GM12873 (cell line): ENCODE results near the gene PDXDC1.

Source experiments
- TF ChIP-seq, protein P1 (sequence below): IDR thresholded peaks from 2 replicates; pipeline ENCODE4 v1.5.1; 2012; ENCODE audit warnings: low read depth, mild to moderate bottlenecking, moderate library complexity, low read length, control low read depth; ENCODE audit not compliant: insufficient read depth; ENCODE audit errors: missing control alignments

The PDXDC1 gene

DNA sequence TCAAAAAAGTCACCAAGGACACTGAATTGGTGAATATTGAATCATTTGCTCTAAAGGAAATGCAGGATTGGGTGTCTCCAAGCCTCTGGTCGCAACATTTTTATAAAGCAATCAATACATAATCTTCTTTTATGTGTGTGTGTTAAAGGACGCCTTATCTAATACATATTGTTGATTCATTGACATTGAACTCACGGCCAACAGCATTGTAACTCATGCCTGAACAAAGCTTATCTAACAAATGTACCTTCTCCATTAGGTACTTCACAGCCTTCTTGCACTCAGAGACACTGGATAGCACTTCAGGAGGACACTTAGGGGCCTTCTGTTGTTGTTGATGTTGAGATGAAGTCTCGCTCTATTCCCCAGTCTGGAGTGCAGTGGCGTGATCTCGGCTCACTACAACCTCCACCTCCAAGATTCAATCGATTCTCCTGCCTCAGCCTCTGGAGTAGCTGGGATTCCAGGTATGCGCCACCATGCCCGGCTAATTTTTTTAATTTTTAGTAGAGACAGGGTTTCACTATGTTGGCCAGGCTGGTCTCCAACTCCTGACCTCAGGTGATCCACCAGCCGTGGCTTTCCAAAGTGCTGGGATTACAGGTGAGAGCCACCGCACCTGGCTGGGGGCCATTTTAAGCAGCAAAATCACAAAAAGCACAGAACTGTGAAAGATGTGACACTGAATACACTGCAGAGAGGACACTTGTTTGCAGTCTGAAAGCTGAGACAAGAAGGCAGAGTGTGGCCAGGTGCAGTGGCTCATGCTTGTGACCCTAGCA, 13.2 kb upstream of the PDXDC1 start:
- TF ChIP-seq, protein P1, sequence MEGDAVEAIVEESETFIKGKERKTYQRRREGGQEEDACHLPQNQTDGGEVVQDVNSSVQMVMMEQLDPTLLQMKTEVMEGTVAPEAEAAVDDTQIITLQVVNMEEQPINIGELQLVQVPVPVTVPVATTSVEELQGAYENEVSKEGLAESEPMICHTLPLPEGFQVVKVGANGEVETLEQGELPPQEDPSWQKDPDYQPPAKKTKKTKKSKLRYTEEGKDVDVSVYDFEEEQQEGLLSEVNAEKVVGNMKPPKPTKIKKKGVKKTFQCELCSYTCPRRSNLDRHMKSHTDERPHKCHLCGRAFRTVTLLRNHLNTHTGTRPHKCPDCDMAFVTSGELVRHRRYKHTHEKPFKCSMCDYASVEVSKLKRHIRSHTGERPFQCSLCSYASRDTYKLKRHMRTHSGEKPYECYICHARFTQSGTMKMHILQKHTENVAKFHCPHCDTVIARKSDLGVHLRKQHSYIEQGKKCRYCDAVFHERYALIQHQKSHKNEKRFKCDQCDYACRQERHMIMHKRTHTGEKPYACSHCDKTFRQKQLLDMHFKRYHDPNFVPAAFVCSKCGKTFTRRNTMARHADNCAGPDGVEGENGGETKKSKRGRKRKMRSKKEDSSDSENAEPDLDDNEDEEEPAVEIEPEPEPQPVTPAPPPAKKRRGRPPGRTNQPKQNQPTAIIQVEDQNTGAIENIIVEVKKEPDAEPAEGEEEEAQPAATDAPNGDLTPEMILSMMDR = no peak

DNA sequence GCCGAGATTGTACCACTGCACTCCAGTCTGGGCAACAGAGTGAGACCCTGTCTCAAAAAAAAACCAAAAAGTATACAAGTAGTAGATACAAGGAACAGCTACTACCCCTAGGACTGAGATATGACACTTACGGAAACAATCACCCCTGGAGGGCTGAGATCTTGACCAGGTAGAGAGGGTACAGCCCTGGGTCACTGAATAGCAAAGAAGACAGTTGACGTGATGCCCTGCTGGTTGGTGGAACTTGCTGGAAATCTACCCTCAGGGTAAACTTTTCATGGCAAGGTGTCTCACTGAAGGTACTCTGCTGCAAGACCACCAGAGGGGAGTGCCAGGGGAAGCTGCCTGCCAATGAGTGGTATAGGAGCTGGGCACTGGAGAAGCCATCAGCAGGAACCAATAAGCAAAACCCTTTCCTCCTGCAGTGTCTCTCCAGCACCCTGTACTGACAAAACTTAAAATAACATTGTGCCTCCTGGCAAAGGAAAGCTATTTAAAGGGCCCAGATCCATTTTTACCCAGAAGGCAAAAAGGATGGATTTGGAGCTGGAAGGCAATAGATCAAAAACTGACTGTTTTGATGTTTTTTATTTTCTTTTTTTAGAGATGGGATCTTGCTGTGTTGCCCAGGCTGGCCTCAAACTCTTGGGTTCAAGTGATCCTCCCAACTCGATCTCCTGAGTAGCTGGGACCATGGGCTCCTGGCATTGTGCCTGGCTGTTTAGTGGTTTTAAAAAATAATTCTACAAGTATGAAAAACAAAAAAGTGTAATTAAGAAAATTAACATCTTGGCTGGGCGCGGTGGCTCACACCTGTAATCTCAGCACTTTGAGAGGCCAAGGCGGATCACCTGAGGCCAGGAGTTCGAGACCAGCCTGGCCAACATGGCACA, 11.3 kb upstream of the PDXDC1 start:
- TF ChIP-seq, protein P1 = no peak

DNA sequence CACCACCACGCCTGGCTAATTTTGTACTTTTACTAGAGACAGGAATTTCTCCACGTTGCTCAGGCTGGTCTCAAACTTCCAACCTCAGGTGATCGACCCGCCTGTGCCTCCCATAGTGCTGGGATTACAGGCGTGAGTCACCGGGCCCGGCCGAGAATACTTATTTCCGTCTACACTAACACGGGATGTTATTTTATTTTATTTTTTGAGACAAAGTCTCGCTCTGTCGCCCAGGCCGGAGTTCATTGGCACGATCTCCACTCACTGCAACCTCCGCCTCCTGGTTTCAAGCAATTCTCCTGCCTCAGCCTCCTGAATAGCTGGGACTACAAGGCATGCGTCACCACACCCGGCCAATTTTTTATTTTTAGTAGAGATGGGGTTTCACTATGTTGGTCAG, 9.5 kb upstream of the PDXDC1 start:
- TF ChIP-seq, protein P1 = no peak

DNA sequence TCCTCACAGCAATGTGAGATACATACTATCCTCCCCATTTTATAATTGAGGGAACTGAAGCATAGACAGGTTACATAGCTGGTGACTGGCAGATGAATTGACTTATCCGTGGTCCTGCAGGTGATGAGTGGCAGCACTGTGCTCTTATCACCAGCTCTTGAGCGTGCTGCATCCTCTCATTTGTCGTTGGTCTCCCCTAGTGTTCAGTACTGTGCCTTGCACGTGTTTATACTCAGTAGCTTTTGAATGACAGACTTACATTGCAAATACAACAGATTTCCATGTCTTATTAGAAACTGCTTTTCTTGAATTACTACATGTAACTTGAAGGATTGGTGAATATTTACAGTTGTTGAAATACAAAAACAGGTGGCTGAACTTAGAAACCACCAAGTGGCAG, 47.4 kb downstream of the PDXDC1 start:
- TF ChIP-seq, protein P1 = peak; percentile 61

DNA sequence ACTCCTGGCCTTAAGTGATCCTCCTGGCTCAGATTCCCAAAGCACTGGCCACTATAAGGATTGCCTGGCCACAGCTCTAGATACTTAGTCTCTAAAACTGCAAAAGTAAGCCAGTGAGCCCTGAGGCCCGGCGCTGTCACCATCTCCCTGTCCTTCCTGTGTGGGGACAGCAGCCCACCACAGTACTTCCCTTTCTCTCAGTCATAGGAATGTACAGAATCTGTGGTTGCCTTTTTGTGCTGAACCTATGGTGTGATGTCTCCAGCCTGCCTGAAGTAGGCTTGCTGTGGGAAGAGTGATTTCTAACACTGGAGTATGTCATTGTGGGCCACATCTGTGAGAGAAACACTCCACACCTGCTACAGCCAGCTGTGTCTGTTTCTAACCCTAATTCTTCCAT, 56.4 kb downstream of the PDXDC1 start:
- TF ChIP-seq, protein P1 = no peak

DNA sequence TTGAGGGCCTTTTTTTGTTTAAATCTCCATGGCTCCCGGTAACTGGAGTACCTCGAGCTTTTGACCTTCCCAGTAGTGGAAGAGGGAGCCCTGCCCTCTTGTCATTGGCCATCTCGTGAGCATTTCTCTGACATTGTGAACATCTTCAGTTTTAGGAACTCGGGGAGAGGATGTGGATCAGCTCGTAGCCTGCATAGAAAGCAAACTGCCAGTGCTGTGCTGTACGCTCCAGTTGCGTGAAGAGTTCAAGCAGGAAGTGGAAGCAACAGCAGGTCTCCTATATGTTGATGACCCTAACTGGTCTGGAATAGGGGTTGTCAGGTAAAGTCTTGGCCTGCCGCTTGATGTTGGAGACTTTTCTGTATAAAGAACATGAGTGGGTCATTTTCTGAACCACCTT, 56.8 kb downstream of the PDXDC1 start:
- TF ChIP-seq, protein P1 = no peak

DNA sequence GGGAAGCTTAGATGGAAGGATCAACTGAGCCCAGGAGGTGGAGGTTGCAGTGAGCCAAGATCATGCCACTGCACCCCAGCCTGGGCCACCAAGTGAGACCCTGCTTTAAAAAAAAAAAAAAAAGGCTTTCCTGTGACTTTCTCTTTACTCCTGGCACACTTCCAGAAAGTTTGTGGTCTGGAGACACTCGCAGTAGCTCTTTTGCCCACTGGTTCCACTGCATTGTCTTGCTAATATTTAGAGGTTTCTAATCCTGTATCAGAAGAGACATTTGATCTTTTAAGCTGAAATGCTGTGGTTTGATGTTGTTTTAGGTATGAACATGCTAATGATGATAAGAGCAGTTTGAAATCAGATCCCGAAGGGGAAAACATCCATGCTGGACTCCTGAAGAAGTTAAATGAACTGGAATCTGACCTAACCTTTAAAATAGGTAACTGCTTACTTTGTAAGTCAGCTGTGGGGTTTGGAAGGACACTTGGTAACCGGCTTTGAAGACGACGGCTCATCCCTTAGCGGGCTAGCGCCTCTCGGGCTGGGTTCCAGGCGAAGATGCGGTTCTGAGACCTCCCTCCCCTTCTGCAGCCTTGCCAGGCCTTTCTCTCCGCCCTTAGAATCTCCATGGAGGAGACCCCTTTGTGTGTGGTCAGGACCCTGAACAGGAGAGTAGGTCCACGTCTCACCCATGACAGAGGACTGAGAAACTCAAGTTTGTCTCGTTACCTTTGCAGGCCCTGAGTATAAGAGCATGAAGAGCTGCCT, 57.9 kb downstream of the PDXDC1 start:
- TF ChIP-seq, protein P1 = no peak
